HFF-Myc (cell line): Measurements from ENCODE around the gene FOSB.

Experiments
- DNase-seq: peaks from one replicate; pipeline ENCODE4 v3.0.0-alpha.2; 2011; ENCODE audit warnings: low read depth; ENCODE audit errors: extremely low read depth
- H3K4me3 ChIP-seq: replicated peaks from 2 replicates; pipeline ENCODE4 v1.5.1; 2011; ENCODE audit warnings: low read depth, mild to moderate bottlenecking, control low read depth, low read length
- CTCF ChIP-seq: IDR thresholded peaks from 2 replicates; pipeline ENCODE4 v1.5.1; 2012; ENCODE audit warnings: mild to moderate bottlenecking, low read depth, low read length, control low read depth; ENCODE audit errors: missing control alignments

Gene FOSB

GRCh38 chr19:45492627-45493470 lies 25.1 kb downstream of the FOSB start:
- TF ChIP-seq CTCF, result no peak
- DNase-seq, result no peak
- H3K4me3 ChIP-seq, result peak overlapping the region; percentile 52

- no peak for DNase-seq
- TF ChIP-seq CTCF, result no peak
- H3K4me3 ChIP-seq, result no peak overlapping the region
Measured at GRCh38 chr19:45494261-45494916, 26.6 kb downstream of the FOSB start.

GRCh38 chr19:45495178-45495577 lies 27.4 kb downstream of the FOSB start:
- H3K4me3 ChIP-seq, result no peak overlapping the region
- TF ChIP-seq CTCF, result no peak
- DNase-seq, result no peak

- no peak for DNase-seq
- peak overlapping the region; percentile 54 for H3K4me3 ChIP-seq
- no peak for TF ChIP-seq CTCF
Measured at GRCh38 chr19:45496349-45496953, 28.7 kb downstream of the FOSB start.

GRCh38 chr19:45497791-45498190 lies 30.0 kb downstream of the FOSB start:
- DNase-seq, result no peak
- TF ChIP-seq CTCF, result no peak
- peak overlapping the region; percentile 22; the same call in 1 of the 2 replicates for H3K4me3 ChIP-seq

GRCh38 chr19:45498411-45499195 lies 30.8 kb downstream of the FOSB start, which contains the start of gene PPM1N:
TSS of gene PPM1N (plus strand) at chr19:45498443. CDS start at chr19:45498473, 30 bp downstream.
- no peak for DNase-seq
- peak within 1 kb of the TSS; percentile 38 for H3K4me3 ChIP-seq
- peak; percentile 5 for TF ChIP-seq CTCF
